Activated naive CD8-positive, alpha-beta T cell treated with anti-CD3 and anti-CD28 coated beads, Interleukin-2, amount 10 ng/mL, durations not matched to agents 7 days and 5 days (primary cell): ENCODE results near the gene ANKRD31. TPM values are rescaled to one million over a fixed set of nuclear protein-coding genes. Genes with fewer than 3 reads are reported as not detected.
"Not testable (repeated sequence)": the region's sequence is repeated elsewhere in the genome, so short reads cannot be mapped to it uniquely, and the experiment has no call there.

ENCODE experiments used
- ATAC-seq: fragments of 150-1000 bp; cut with Tn5 transposase; one replicate; pipeline ENCODE4 v1.10.0; 2021; ENCODE audit warnings: low read depth, moderate library complexity
- POLR2A ChIA-PET: fragments of 350-600 bp; sonication (Branson Sonifier 250); formaldehyde crosslinking; loops from one replicate; lab custom pipeline; 2021; ENCODE audit warnings: antibody characterized with exemption; lab: Charles Lee
- DNase-seq: peaks from one replicate; pipeline ENCODE4 v3.0.0; 2021
- H3K27ac Mint-ChIP-seq: one replicate; pipeline ENCODE4 v1.8.0; 2022; ENCODE audit warnings: mild to moderate bottlenecking, mixed read lengths
- H3K27me3 Mint-ChIP-seq: one replicate; pipeline ENCODE4 v1.8.0; 2022; ENCODE audit warnings: mild to moderate bottlenecking, moderate library complexity, mixed read lengths
- H3K36me3 Mint-ChIP-seq: one replicate; pipeline ENCODE4 v1.8.0; 2021; ENCODE audit warnings: mild to moderate bottlenecking, mixed read lengths
- H3K4me1 Mint-ChIP-seq: one replicate; pipeline ENCODE4 v1.8.0; 2021; ENCODE audit warnings: mixed read lengths
- H3K4me3 Mint-ChIP-seq: one replicate; pipeline ENCODE4 v1.8.0; 2022; ENCODE audit warnings: mild to moderate bottlenecking, moderate library complexity, mixed read lengths
- H3K9me3 Mint-ChIP-seq: one replicate; pipeline ENCODE4 v1.8.0; 2021; ENCODE audit warnings: mixed read lengths
- total RNA-seq, 2 experiments: library from RNA; stranded (reverse); gene quantifications; one replicate each; pipeline ENCODE4 v1.2.3, GENCODE V29; 2021

The ANKRD31 gene
- total RNA-seq, 2 experiments from 2014 or later: 0.51 to 0.58 TPM

DNA sequence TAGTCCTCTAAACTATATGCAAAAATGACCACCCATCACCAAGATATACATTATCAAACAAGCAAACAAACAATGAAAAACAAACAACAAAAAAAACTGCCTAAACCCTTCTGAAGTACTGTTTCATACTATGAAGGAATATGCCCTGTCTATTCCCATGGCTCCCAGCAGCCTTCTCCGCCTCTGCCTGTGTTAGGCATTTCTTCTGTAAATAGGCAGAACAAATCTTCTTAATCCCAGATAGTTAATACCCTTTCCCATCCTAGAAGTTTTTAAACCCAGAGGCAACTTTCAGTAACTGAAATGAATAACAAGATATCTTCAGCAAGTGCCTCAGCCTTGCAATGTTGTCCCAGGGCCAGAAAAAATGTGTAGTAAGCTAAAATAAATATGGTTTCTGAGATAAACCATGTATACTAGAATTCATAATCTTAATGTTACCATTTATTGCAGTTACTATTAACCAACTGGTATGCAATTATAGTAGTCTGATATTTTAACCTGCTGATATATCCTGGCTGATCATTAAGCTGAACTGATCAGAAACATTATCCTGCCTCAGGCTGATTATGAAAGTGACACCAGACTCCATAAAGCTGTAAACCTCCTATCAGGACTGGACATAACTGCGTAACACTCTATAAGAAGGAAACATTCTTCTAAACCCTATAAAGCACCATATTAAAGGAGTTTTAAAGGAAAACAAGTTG lies 68.5 kb downstream of the ANKRD31 start:
- ATAC-seq (no peak), DNase-seq (no peak)
- POLR2A ChIA-PET: no interaction called here
- Mint-ChIP-seq H3K4me1 (no peaks in the 10 kb centered on the region), H3K9me3 (peaks cover 2% of the 10 kb centered on the region), H3K27ac (no peak overlapping the region), H3K4me3 (no peak overlapping the region), H3K27me3 (no peaks in the 10 kb centered on the region), H3K36me3 (peaks cover 2% of the 10 kb centered on the region)

- Mint-ChIP-seq H3K9me3 (peaks cover 2% of the 10 kb centered on the region), H3K27ac (no peak overlapping the region), H3K27me3 (no peaks in the 10 kb centered on the region), H3K4me3 (no peak overlapping the region), H3K4me1 (no peaks in the 10 kb centered on the region), H3K36me3 (peaks cover 2% of the 10 kb centered on the region)
- no peak for ATAC-seq
- POLR2A ChIA-PET: no interaction called here
- no peak for DNase-seq
Observed at GRCh38 chr5:75167345-75167744, 69.3 kb downstream of the ANKRD31 start.

GRCh38 chr5:75161508-75161907 lies 75.2 kb downstream of the ANKRD31 start:
- Mint-ChIP-seq H3K9me3 (peaks cover 22% of the 10 kb centered on the region), H3K36me3 (peaks cover 16% of the 10 kb centered on the region)
- H3K4me1 Mint-ChIP-seq, DNase-seq, POLR2A ChIA-PET, H3K27ac Mint-ChIP-seq, H3K27me3 Mint-ChIP-seq, H3K4me3 Mint-ChIP-seq, ATAC-seq: not testable (repeated sequence)

- H3K27me3 Mint-ChIP-seq: peaks cover 1% of the 10 kb centered on the region
- H3K4me3 Mint-ChIP-seq: no peak overlapping the region
- POLR2A ChIA-PET: no interaction called here
- H3K9me3 Mint-ChIP-seq: peaks cover 19% of the 10 kb centered on the region
- DNase-seq (no peak), ATAC-seq (no peak)
- H3K36me3 Mint-ChIP-seq: peaks cover 15% of the 10 kb centered on the region
- no peak overlapping the region for H3K27ac Mint-ChIP-seq
- no peaks in the 10 kb centered on the region for H3K4me1 Mint-ChIP-seq
Observed at GRCh38 chr5:75156585-75156984, 80.1 kb downstream of the ANKRD31 start.

DNA sequence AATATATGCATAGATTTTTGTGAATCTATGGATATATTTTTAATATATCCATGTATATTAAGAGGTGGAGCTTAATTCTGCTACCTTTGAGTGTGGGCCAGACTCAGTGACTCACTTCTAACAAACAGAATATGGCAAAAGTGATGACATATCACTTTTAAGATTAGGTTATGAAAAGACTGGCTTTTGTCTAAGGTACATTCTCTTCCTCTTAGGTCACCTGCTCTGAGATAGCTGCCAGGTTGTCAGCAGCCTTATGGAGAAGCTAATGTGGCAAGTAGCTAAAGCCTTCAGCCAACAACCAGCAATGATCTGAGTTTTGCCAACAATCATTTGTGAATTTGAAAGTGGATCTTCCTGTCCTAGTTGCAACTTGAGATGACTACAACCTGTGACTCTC lies 83.8 kb downstream of the ANKRD31 start:
- H3K4me1 Mint-ChIP-seq: peaks cover 5% of the 10 kb centered on the region

DNA sequence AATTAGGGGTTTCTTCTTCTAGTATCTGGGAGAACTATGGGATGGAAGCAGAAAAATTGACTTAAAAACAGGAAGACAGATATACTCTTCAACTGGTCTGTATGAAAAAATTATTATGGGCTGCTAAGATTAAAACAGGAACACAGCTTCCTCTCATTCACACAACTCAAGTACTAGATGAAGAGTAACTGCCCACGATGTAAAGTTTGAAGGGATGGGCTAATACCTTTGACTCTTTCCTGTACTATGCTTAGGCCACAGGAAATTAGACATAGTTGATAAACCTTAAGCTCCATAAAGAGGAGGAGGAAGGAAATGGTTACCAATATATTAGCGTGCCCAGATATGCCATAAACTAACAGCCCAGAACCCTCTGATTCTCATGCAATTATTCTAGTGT lies 88.6 kb downstream of the ANKRD31 start:
- Mint-ChIP-seq H3K36me3 (no peaks in the 10 kb centered on the region), H3K4me1 (peaks cover 7% of the 10 kb centered on the region), H3K4me3 (no peak overlapping the region), H3K9me3 (peaks cover 11% of the 10 kb centered on the region), H3K27ac (no peak overlapping the region), H3K27me3 (no peaks in the 10 kb centered on the region)
- DNase-seq (no peak), ATAC-seq (no peak)
- POLR2A ChIA-PET: no interaction called here

More for the DNA sequence above, 83.8 kb downstream of the ANKRD31 start:
- no peak for ATAC-seq
- peaks cover 1% of the 10 kb centered on the region for H3K27me3 Mint-ChIP-seq
- no peak overlapping the region for H3K4me3 Mint-ChIP-seq
- no peaks in the 10 kb centered on the region for H3K36me3 Mint-ChIP-seq
- H3K27ac Mint-ChIP-seq: no peak overlapping the region
- POLR2A ChIA-PET: no interaction called here
- DNase-seq: no peak
- peaks cover 6% of the 10 kb centered on the region for H3K9me3 Mint-ChIP-seq

DNA sequence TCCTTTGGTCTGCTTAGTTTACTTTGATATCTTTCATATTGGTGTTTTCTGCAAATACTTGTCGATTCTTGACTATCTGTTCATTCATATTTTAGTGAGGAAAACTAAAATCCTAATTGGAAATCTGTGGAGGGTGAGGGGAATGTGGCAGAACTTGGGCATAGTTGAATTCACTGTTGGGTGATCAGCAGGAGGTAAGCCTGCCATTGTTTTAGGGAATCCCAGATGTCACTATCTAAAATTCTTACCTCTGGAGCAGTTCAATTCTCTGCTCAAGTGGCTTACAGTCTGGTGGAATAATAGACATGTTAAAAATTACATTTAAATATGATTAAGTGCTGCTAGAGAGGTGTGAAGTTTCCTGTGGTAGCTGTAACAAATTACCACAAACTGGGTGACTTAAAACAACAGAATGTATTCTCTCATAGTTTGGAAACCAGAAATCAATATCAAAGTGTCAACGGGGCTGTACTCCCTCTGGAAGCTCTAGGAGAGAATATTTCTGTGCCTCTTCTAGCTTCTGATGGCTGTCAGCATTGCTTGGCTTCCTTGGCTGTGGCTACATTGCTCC lies 94.0 kb downstream of the ANKRD31 start:
- ATAC-seq: no peak
- H3K27ac Mint-ChIP-seq: no peak overlapping the region
- no peak for DNase-seq
- POLR2A ChIA-PET: no interaction called here
- no peak overlapping the region for H3K4me3 Mint-ChIP-seq
- peaks cover 4% of the 10 kb centered on the region for H3K4me1 Mint-ChIP-seq
- peaks cover 5% of the 10 kb centered on the region for H3K9me3 Mint-ChIP-seq
- peaks cover 1% of the 10 kb centered on the region for H3K27me3 Mint-ChIP-seq
- H3K36me3 Mint-ChIP-seq: no peaks in the 10 kb centered on the region

- H3K4me3 Mint-ChIP-seq: no peak overlapping the region
- no peaks in the 10 kb centered on the region for H3K36me3 Mint-ChIP-seq
- POLR2A ChIA-PET: no interaction called here
- peaks cover 2% of the 10 kb centered on the region for H3K27me3 Mint-ChIP-seq
- peaks cover 2% of the 10 kb centered on the region for H3K4me1 Mint-ChIP-seq
- H3K27ac Mint-ChIP-seq: no peak overlapping the region
- peaks cover 5% of the 10 kb centered on the region for H3K9me3 Mint-ChIP-seq
- DNase-seq: no peak
- ATAC-seq: no peak
Observed at GRCh38 chr5:75140277-75140676, 96.4 kb downstream of the ANKRD31 start.

DNA sequence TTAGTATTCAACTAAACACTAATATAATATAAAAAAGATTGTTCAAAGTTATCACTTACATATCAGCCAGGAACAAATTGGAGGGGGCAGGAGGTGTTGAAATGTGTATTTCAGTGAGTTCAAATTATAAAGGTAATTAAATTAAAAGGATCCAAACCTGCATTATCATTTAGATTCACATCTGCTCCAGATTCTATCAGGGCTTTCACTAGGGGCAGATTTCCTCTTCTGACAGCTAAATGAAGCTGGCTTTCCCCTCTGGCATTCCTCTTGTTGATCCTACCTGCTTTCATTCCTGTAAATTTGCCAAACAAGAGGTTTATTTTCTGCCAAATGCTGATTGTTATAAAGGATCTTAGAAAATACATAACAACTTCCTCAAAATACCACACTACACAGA lies 98.0 kb downstream of the ANKRD31 start:
- H3K36me3 Mint-ChIP-seq: no peaks in the 10 kb centered on the region
- peaks cover 2% of the 10 kb centered on the region for H3K4me1 Mint-ChIP-seq
- no peak for DNase-seq
- H3K27me3 Mint-ChIP-seq: peaks cover 2% of the 10 kb centered on the region
- no peaks in the 10 kb centered on the region for H3K9me3 Mint-ChIP-seq
- POLR2A ChIA-PET: no interaction called here
- H3K27ac Mint-ChIP-seq: no peak overlapping the region
- ATAC-seq: no peak
- H3K4me3 Mint-ChIP-seq: no peak overlapping the region

- no peak for DNase-seq
- no peak overlapping the region for H3K27ac Mint-ChIP-seq
- H3K4me3 Mint-ChIP-seq: no peak overlapping the region
- ATAC-seq: no peak
- no peaks in the 10 kb centered on the region for H3K27me3 Mint-ChIP-seq
- no peaks in the 10 kb centered on the region for H3K4me1 Mint-ChIP-seq
- no peaks in the 10 kb centered on the region for H3K36me3 Mint-ChIP-seq
- POLR2A ChIA-PET: no interaction called here
- H3K9me3 Mint-ChIP-seq: peaks cover 2% of the 10 kb centered on the region
Observed at GRCh38 chr5:75130818-75131349, 105.8 kb downstream of the ANKRD31 start.

DNA sequence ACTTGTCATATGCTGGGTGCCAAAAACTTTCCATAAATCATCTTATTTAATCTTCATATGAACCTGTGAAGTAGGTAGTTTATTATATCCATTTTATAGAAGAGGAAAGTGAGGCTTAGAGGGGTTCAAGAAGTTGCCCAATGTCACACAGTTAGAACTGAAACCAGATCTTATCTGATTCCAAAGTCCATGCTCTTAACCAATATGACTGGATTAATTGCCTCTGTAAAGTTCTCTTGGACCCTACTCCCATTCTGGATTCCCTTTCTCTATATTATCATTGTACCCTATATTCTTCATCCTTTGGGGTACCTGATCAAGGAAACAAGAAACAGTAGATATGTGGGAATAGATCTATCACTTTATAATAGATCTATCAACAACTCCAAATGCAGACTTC lies 119.8 kb downstream of the ANKRD31 start:
- peaks cover 3% of the 10 kb centered on the region for H3K4me1 Mint-ChIP-seq
- ATAC-seq (no peak), DNase-seq (no peak)
- peaks cover 8% of the 10 kb centered on the region for H3K36me3 Mint-ChIP-seq
- H3K27ac Mint-ChIP-seq: no peak overlapping the region
- peaks cover 7% of the 10 kb centered on the region for H3K9me3 Mint-ChIP-seq
- POLR2A ChIA-PET: no interaction called here
- no peaks in the 10 kb centered on the region for H3K27me3 Mint-ChIP-seq
- no peak overlapping the region for H3K4me3 Mint-ChIP-seq

DNA sequence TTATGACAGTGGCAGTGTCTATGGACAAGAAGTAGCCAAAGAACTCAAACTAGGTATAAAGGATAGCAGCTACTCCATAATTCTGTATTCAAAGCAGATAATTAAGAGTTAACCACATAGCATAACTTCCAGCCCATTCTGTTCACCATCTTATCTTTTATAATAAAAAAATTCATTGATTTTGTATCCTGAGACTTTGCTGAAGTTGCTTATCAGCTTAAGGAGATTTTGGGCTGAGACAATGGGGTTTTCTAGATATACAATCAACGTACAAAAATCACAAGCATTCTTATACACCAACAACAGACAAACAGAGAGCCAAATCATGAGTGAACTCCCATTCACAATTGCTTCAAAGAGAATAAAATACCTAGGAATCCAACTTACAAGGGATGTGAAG lies 122.4 kb downstream of the ANKRD31 start:
- DNase-seq, H3K27me3 Mint-ChIP-seq, H3K9me3 Mint-ChIP-seq, H3K4me1 Mint-ChIP-seq, ATAC-seq, H3K4me3 Mint-ChIP-seq, POLR2A ChIA-PET, H3K36me3 Mint-ChIP-seq, H3K27ac Mint-ChIP-seq: not testable (repeated sequence)

GRCh38 chr5:75113354-75114113 lies 123.1 kb downstream of the ANKRD31 start:
- Mint-ChIP-seq H3K4me1 (peaks cover 2% of the 10 kb centered on the region), H3K4me3 (no peak overlapping the region), H3K36me3 (no peaks in the 10 kb centered on the region), H3K27me3 (no peaks in the 10 kb centered on the region), H3K27ac (no peak overlapping the region), H3K9me3 (no peaks in the 10 kb centered on the region)
- ATAC-seq (no peak), DNase-seq (no peak)
- POLR2A ChIA-PET: no interaction called here
